Measurements from ENCODE around the gene MOGAT2.

Gene MOGAT2

DNA sequence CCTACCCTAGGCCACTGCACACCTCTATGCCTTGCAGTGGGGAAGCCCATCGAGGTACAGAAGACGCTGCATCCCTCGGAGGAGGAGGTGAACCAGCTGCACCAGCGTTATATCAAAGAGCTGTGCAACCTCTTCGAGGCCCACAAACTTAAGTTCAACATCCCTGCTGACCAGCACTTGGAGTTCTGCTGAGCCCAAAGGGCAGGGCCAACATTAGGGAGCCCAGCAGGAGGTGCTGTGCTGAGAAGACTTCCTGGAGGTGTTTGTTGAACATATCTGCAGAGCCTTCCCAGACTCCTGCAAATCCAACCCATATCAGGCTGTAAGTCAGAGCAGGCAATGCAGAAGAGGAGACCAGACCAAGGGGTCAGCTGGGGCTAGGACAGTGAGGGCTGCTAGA lies 13.5 kb downstream of the MOGAT2 start:
- TF ChIP-seq, protein P1, sequence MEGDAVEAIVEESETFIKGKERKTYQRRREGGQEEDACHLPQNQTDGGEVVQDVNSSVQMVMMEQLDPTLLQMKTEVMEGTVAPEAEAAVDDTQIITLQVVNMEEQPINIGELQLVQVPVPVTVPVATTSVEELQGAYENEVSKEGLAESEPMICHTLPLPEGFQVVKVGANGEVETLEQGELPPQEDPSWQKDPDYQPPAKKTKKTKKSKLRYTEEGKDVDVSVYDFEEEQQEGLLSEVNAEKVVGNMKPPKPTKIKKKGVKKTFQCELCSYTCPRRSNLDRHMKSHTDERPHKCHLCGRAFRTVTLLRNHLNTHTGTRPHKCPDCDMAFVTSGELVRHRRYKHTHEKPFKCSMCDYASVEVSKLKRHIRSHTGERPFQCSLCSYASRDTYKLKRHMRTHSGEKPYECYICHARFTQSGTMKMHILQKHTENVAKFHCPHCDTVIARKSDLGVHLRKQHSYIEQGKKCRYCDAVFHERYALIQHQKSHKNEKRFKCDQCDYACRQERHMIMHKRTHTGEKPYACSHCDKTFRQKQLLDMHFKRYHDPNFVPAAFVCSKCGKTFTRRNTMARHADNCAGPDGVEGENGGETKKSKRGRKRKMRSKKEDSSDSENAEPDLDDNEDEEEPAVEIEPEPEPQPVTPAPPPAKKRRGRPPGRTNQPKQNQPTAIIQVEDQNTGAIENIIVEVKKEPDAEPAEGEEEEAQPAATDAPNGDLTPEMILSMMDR (IDR thresholded peaks at IDR 0.05; ENCODE audit: low read depth, low read length, missing control alignments), result no peak
- DNase-seq (ENCODE audit: extremely low read depth, low read depth), result no peak
- H3K4me3 ChIP-seq (replicated peaks; ENCODE audit: low read depth, low read length), result no peak overlapping the region

DNA sequence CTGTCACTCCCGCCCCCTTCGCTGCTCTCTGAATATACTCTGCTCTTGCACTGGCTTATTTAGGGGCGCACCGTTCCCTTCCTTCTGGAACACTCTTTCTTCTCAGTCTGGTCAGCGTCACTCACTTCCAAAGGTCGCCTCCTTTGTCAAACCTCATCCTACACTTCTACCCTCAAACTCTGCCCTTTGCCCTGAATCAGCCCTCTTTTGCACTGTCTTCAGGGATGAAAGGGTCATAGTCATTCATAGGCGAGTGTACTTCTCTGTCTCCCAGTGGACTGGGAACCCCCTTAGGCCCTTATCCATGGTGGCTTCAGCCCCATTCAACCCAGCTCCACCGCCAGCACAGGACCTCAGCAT lies 15.4 kb downstream of the MOGAT2 start:
- TF ChIP-seq, protein P1 (IDR thresholded peaks at IDR 0.05; ENCODE audit: low read depth, low read length, missing control alignments), result no peak
- no peak overlapping the region for H3K4me3 ChIP-seq (replicated peaks; ENCODE audit: low read depth, low read length)
- no peak for DNase-seq (ENCODE audit: extremely low read depth, low read depth)

DNA sequence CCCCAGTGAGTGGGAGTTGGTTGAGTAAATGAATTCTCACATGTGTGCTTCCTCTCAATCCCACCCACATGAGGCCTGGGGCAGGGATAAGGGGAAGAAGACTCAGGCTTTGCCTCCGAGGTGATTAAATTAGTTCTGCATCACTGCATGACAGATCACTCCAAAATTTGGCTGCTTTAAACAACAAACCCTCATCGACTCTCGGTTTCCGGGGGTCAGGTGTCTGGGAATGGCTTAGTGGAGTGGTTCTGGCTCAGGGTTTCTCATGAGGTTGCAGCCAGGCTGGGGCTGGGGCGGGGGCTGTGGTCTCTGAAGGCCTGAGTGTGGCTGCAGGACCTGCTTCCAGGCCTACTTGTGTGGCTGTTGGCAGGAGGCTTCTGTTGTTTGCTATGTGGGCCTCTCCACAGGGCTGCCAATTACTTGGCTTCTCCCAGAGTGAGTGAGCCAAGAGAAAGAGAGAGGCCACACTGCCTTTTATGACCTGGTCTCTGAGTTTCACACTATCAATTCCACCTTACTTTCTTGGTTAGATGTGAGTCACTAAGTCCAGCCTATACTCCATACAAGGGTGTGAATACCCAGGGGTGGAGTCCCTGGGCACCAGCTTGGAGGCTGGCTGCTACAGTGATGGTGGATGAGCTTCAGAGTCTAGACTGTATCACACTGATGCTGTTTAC lies 15.9 kb downstream of the MOGAT2 start:
- TF ChIP-seq, protein P1 (IDR thresholded peaks at IDR 0.05; ENCODE audit: low read depth, low read length, missing control alignments), result no peak
- H3K4me3 ChIP-seq (replicated peaks; ENCODE audit: low read depth, low read length), result no peak overlapping the region
- no peak for DNase-seq (ENCODE audit: extremely low read depth, low read depth)

DNA sequence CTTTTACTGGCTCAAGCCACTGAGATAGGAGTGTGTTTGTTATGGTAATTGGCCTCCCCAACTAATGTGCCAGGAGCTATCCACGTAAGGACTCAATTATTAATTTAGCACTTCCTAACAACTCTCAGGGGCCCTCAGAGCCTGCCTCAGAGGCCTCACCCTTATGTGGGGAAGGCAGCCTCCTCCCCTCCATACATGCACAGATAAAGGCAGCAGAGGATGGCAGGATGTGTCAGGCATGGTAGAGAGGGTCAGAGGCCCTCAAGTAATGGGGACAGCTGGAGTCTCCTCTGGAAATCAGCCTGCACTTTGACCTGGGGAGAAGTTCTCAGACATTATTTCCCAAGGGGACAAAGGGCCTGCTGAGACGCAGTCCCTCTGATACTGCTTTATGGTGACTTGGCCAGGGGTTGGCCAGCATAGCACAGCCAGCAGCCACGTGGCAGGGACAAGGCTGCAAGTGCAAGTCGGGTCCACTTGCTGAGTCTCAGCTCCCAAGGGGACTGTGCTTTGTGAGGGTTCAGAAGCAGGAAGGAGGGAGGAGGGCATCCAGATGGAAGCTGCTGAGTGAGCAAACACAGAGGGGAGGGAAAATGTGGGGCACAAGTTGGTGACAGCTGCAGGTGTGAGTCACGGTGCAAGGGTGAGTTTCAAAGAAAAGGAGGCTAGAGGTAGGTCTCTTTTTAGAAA lies 17.0 kb downstream of the MOGAT2 start:
- no peak for DNase-seq (ENCODE audit: extremely low read depth, low read depth)
- no peak overlapping the region for H3K4me3 ChIP-seq (replicated peaks; ENCODE audit: low read depth, low read length)
- TF ChIP-seq, protein P1 (IDR thresholded peaks at IDR 0.05; ENCODE audit: low read depth, low read length, missing control alignments), result no peak

DNA sequence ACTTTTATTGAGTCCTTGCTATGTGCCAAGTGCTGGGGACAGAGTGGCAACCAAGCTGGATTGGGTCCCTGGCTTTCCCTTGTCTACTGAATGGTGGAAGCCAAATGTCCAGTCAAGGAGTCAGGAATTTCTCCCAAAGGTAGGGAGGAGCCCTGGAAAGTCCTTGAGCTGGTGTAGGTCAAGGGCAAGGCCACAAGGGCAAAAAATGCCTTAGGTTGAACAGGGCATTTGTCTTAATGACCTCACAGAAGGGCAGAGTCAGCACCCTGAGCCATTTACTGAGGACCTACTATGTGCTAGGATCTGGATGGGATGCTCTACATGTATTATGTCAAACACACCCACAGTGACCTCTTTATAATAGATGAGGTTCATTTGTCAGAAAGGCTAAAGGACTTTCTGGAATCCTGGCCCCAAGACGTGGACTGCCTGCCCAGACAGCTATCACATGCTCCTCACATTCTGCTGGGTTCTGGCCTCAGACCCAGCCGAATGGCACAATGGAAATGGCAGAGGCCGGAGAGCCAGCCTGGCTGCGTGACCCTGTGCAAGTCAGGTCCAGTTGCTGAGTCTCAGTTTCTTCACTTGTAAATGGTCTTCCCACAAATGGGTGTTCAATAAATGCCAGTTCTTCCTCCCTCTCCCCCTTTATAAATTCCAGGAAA lies 17.7 kb downstream of the MOGAT2 start:
- DNase-seq (ENCODE audit: extremely low read depth, low read depth), result no peak
- TF ChIP-seq, protein P1 (IDR thresholded peaks at IDR 0.05; ENCODE audit: low read depth, low read length, missing control alignments), result no peak

DNA sequence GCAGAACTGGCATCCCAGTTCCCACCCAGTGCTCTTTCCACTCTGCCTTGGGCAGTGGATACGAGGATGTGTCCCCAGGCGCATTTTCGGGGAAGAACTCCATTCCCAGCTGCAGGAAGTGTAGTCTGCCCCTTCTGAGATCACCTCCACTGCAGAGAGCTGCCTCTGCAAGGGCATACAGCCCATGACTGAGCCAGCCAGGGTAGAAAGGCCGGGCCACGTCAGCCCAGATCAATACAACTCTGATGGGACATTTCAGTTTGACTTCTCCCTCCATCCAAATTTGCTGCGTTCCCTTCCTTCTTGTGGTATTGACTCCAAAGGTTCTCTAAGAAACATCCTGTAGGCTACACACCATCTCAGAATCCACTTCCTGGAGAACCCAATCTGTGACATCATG lies 19.7 kb downstream of the MOGAT2 start:
- no peak overlapping the region for H3K4me3 ChIP-seq (replicated peaks; ENCODE audit: low read depth, low read length)
- no peak for DNase-seq (ENCODE audit: extremely low read depth, low read depth)
- TF ChIP-seq, protein P1 (IDR thresholded peaks at IDR 0.05; ENCODE audit: low read depth, low read length, missing control alignments), result no peak

More for the DNA sequence above, 17.7 kb downstream of the MOGAT2 start:
- H3K4me3 ChIP-seq (replicated peaks; ENCODE audit: low read depth, low read length), result no peak overlapping the region

Data from HFF-Myc (cell line).